Esophagus (tissue), 2 donors: Measurements from ENCODE around the gene MXI1. TPM values are rescaled to one million over a fixed set of nuclear protein-coding genes. Genes with fewer than 3 reads are reported as not detected.

Source experiments
- H3K27ac ChIP-seq, 2 donors: one replicate each; pipeline ENCODE4 v1.5.1; 2013; ENCODE audit warnings: low read depth in 2 of 2, mild to moderate bottlenecking in 2 of 2, inconsistent platforms in 1 of 2, low read length in 1 of 2, moderate library complexity in 1 of 2
- H3K27me3 ChIP-seq, 2 donors: one replicate each; pipeline ENCODE4 v1.6.1; 2013; ENCODE audit warnings: low read length in 2 of 2, control low read depth in 1 of 2, mild to moderate bottlenecking in 1 of 2; ENCODE audit not compliant: insufficient read depth in 2 of 2, control insufficient read depth in 1 of 2
- H3K36me3 ChIP-seq, 2 donors: one replicate each; pipeline ENCODE4 v1.6.1; 2013; ENCODE audit warnings: low read length in 1 of 2; ENCODE audit not compliant: control insufficient read depth in 2 of 2, insufficient read depth in 2 of 2
- H3K4me1 ChIP-seq, 2 donors: one replicate each; pipeline ENCODE4 v1.6.1; 2013; ENCODE audit warnings: low read length in 1 of 2; ENCODE audit not compliant: control insufficient read depth in 2 of 2, insufficient read depth in 2 of 2
- H3K4me3 ChIP-seq, 2 donors: one replicate each; pipeline ENCODE4 v1.5.1; 2013; ENCODE audit warnings: low read length in 2 of 2, mild to moderate bottlenecking in 2 of 2, low read depth in 1 of 2, moderate library complexity in 1 of 2
- H3K9me3 ChIP-seq, 2 donors: one replicate each; pipeline ENCODE4 v1.6.1; 2013; ENCODE audit warnings: mild to moderate bottlenecking in 2 of 2, low read depth in 1 of 2, low read length in 1 of 2, moderate library complexity in 1 of 2; ENCODE audit not compliant: control insufficient read depth in 2 of 2, insufficient read depth in 1 of 2
- WGBS, 2 donors: extraction: QIAGEN DNeasy Blood & Tissue Kit; methylation state at CpG; one replicate each; pipeline ENCODE4 v1.1.7; 2013; 5-methylcytosine and 5-hydroxymethylcytosine counted together
- polyA plus RNA-seq, 2 donors: library from polyadenylated mRNA; stranded (reverse); fragments of 200-250 nt; gene quantifications; one replicate each; pipeline ENCODE4 v1.2.3, GENCODE V29; 2013
- donor health status: healthy with polysubstance abuse.
- donor health status: Bipolar disorder and iron deficiency.

The MXI1 gene
- polyA plus RNA-seq, 2 donors, result 18.4 to 25.9 TPM

- peak overlapping the region; percentile 91 to 95 for H3K27ac ChIP-seq
- no peaks in the 10 kb centered on the region for H3K9me3 ChIP-seq
- 1% methylated on average over 48 to 70 of the region's 71 CpGs for WGBS, 2 donors
- no peaks in the 10 kb centered on the region for H3K36me3 ChIP-seq
- no peaks in the 10 kb centered on the region for H3K4me1 ChIP-seq
- H3K27me3 ChIP-seq, result no peaks in the 10 kb centered on the region
- H3K4me3 ChIP-seq, result peak overlapping the region; percentile 73 to 88
Measured at GRCh38 chr10:110226926-110227641, 19.7 kb downstream of the MXI1 start.

- Histone ChIP-seq H3K4me3 (no peak overlapping the region), H3K27me3 (no peaks in the 10 kb centered on the region), H3K9me3 (no peaks in the 10 kb centered on the region), H3K36me3 (no peaks in the 10 kb centered on the region), H3K27ac (peak overlapping the region in 1 of 2 donors; percentile 76), H3K4me1 (no peaks in the 10 kb centered on the region)
- WGBS, 2 donors, result 80% methylated on average over 10 of the region's 10 CpGs
Measured at GRCh38 chr10:110228066-110228465, 20.7 kb downstream of the MXI1 start.

- Histone ChIP-seq H3K27ac (no peak overlapping the region), H3K36me3 (no peaks in the 10 kb centered on the region), H3K4me3 (no peak overlapping the region), H3K27me3 (no peaks in the 10 kb centered on the region), H3K9me3 (no peaks in the 10 kb centered on the region), H3K4me1 (no peaks in the 10 kb centered on the region)
- WGBS, 2 donors, result 91 to 97% methylated on average over 1 of the region's 1 CpG
Measured at GRCh38 chr10:110229155-110229554, 21.8 kb downstream of the MXI1 start.

- Histone ChIP-seq H3K4me1 (no peaks in the 10 kb centered on the region), H3K27ac (no peak overlapping the region), H3K36me3 (peaks cover 0 to 4% of the 10 kb centered on the region in 2 donors), H3K27me3 (no peaks in the 10 kb centered on the region), H3K9me3 (no peaks in the 10 kb centered on the region), H3K4me3 (no peak overlapping the region)
- 38 to 64% methylated on average over 1 of the region's 1 CpG for WGBS, 2 donors
Measured at GRCh38 chr10:110233846-110234245, 26.4 kb downstream of the MXI1 start.

- Histone ChIP-seq H3K4me1 (no peaks in the 10 kb centered on the region), H3K27ac (no peak overlapping the region), H3K4me3 (no peak overlapping the region), H3K9me3 (no peaks in the 10 kb centered on the region), H3K36me3 (peaks cover 0 to 4% of the 10 kb centered on the region in 2 donors), H3K27me3 (no peaks in the 10 kb centered on the region)
- WGBS, 2 donors, result 93 to 94% methylated on average over 2 of the region's 2 CpGs
Measured at GRCh38 chr10:110237894-110238480, 30.6 kb downstream of the MXI1 start.

- Histone ChIP-seq H3K4me3 (no peak overlapping the region), H3K27ac (no peak overlapping the region), H3K27me3 (no peaks in the 10 kb centered on the region), H3K4me1 (no peaks in the 10 kb centered on the region), H3K36me3 (peaks cover 0 to 4% of the 10 kb centered on the region in 2 donors), H3K9me3 (no peaks in the 10 kb centered on the region)
Measured at GRCh38 chr10:110239892-110240291, 32.5 kb downstream of the MXI1 start.

- no peaks in the 10 kb centered on the region for H3K27me3 ChIP-seq
- no peaks in the 10 kb centered on the region for H3K4me1 ChIP-seq
- H3K36me3 ChIP-seq, result peaks cover 0 to 4% of the 10 kb centered on the region in 2 donors
- H3K9me3 ChIP-seq, result no peaks in the 10 kb centered on the region
- WGBS, 2 donors, result 64 to 82% methylated on average over 3 of the region's 3 CpGs
- no peak overlapping the region for H3K27ac ChIP-seq
- H3K4me3 ChIP-seq, result no peak overlapping the region
Measured at GRCh38 chr10:110241407-110241806, 34.0 kb downstream of the MXI1 start.

GRCh38 chr10:110241841-110242240 is 34.4 kb downstream of the MXI1 start:
- Histone ChIP-seq H3K27ac (no peak overlapping the region), H3K4me1 (no peaks in the 10 kb centered on the region), H3K27me3 (no peaks in the 10 kb centered on the region), H3K36me3 (peaks cover 0 to 4% of the 10 kb centered on the region in 2 donors), H3K9me3 (no peaks in the 10 kb centered on the region), H3K4me3 (no peak overlapping the region)
- 61 to 79% methylated on average over 2 of the region's 2 CpGs for WGBS, 2 donors

GRCh38 chr10:110242511-110242910 is 35.1 kb downstream of the MXI1 start:
- no peak overlapping the region for H3K27ac ChIP-seq
- H3K36me3 ChIP-seq, result peaks cover 0 to 3% of the 10 kb centered on the region in 2 donors
- WGBS, 2 donors, result 89 to 98% methylated on average over 1 of the region's 1 CpG
- H3K27me3 ChIP-seq, result no peaks in the 10 kb centered on the region
- H3K4me3 ChIP-seq, result no peak overlapping the region
- no peaks in the 10 kb centered on the region for H3K4me1 ChIP-seq
- H3K9me3 ChIP-seq, result no peaks in the 10 kb centered on the region

- Histone ChIP-seq H3K4me3 (no peak overlapping the region), H3K36me3 (no peaks in the 10 kb centered on the region), H3K9me3 (no peaks in the 10 kb centered on the region), H3K27me3 (no peaks in the 10 kb centered on the region), H3K27ac (no peak overlapping the region), H3K4me1 (no peaks in the 10 kb centered on the region)
- WGBS, 2 donors, result 59 to 60% methylated on average over 3 of the region's 3 CpGs
Measured at GRCh38 chr10:110244550-110244949, 37.1 kb downstream of the MXI1 start.
